ENCODE results near the gene CERS6.

The CERS6 gene

DNA sequence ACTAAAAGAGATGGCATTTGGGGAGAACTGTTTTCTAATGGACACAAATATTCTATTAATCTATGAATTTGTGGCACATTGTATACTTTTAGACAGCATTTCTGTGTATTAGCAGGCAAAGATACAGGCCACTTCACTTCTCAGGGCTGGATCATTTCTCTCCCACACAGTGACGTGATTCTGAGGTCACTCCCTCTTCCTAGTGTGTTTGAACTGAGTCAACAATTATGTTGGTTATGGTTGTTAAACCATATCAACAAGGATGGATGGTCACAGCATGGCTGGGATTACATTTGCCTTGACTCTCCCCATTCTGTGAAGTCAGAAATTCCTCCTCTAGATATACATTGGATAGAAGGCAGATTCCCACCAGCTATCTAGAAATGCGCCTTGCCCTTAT is 358.0 kb downstream of the CERS6 start:
- Histone ChIP-seq H3K9ac (ENCODE audit: low read depth, low read length) (no peak overlapping the region), H3K27me3 (ENCODE audit: insufficient read depth, low read length) (no peaks in the 10 kb centered on the region), H3K4me3 (ENCODE audit: low read length) (no peak overlapping the region), H3K4me1 (ENCODE audit: insufficient read depth, low read length) (peaks cover 13% of the 10 kb centered on the region; the same call in 1 of the 2 replicates), H3K27ac (ENCODE audit: low read depth, low read length) (no peak overlapping the region), H3K36me3 (ENCODE audit: insufficient read depth, low read length) (no peaks in the 10 kb centered on the region), H3K9me3 (ENCODE audit: insufficient read depth, low read depth, low read length) (no peaks in the 10 kb centered on the region)
- 88% methylated on average over 2 of the region's 2 CpGs for WGBS

DNA sequence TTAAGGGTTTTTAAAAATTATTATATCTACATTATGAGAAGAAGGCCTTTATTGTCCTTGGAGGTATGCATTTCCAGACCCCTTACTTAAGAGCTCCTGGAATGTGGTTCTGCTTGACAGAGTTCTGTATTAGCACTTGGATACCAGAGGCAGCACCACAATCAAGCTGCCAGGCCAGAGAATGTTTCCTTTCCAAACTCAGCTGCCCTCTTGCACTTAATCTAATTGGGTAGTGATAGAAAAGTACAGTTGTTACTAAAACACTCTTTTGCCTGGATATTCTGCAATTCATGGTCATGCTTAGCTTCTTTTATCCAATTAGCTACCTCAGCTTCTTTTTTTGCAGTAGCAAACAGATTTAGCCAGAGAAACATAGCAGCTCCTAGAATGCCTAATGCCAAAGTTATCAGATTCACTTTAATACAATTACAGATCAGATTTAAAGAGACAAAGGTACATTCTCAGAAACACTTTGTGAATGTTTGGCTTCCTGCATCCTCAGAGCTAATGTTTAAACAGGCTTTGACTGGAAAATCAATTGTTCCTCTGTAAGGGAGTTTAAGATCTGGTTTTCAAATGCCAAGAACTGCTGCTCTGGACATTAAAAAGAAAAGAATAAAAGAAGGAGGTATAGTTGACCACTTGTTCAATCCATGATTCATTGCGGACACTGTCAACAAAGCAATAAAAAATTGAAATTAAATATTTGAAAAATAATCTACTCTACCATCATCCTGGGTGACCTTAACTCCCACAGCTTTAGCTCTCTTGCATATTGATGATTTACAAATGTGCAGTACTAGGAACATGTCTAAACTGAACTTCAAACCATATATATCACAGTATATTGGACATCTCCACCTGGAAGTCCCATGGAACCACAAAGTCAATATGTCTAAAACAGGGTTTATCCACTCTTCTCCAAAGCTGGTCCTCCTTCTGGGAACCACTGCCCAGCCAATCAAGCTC is 359.2 kb downstream of the CERS6 start:
- H3K9ac ChIP-seq (ENCODE audit: low read depth, low read length): no peak overlapping the region
- H3K27me3 ChIP-seq (ENCODE audit: insufficient read depth, low read length): no peaks in the 10 kb centered on the region
- H3K4me3 ChIP-seq (ENCODE audit: low read length): no peak overlapping the region
- no peaks in the 10 kb centered on the region for H3K36me3 ChIP-seq (ENCODE audit: insufficient read depth, low read length)
- peaks cover 5% of the 10 kb centered on the region; the same call in 1 of the 2 replicates for H3K4me1 ChIP-seq (ENCODE audit: insufficient read depth, low read length)
- H3K9me3 ChIP-seq (ENCODE audit: insufficient read depth, low read depth, low read length): no peaks in the 10 kb centered on the region
- no CpG with 5 or more reads among the region's 1 CpG for WGBS
- H3K27ac ChIP-seq (ENCODE audit: low read depth, low read length): no peak overlapping the region

DNA sequence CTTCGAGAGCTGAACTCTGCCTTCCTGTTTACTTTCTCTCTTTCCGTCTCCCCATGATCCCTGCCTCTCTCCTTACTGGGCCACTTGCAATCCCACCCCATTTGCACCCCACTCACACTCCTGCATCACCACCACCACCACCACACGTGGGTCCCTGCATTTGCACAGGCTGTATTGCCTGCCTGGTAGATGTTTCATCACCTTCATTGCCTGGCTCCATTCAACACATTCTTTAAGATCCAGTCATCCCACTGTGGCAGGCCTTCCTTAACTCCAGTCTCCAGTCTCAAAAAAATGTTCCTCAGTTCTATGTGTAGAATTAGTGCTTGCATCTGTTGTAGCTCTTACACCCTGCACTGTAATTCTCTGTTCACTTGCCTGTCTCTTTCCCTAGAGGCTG is 360.3 kb downstream of the CERS6 start:
- H3K9ac ChIP-seq (ENCODE audit: low read depth, low read length): no peak overlapping the region
- H3K9me3 ChIP-seq (ENCODE audit: insufficient read depth, low read depth, low read length): no peaks in the 10 kb centered on the region
- no peaks in the 10 kb centered on the region for H3K27me3 ChIP-seq (ENCODE audit: insufficient read depth, low read length)
- H3K36me3 ChIP-seq (ENCODE audit: insufficient read depth, low read length): no peaks in the 10 kb centered on the region
- H3K4me1 ChIP-seq (ENCODE audit: insufficient read depth, low read length): 0 out of 2 replicates have a peak, but pooled peaks cover 3% of the 10 kb centered on the region
- H3K27ac ChIP-seq (ENCODE audit: low read depth, low read length): no peak overlapping the region
- WGBS: 85% methylated on average over 3 of the region's 3 CpGs
- no peak overlapping the region for H3K4me3 ChIP-seq (ENCODE audit: low read length)

DNA sequence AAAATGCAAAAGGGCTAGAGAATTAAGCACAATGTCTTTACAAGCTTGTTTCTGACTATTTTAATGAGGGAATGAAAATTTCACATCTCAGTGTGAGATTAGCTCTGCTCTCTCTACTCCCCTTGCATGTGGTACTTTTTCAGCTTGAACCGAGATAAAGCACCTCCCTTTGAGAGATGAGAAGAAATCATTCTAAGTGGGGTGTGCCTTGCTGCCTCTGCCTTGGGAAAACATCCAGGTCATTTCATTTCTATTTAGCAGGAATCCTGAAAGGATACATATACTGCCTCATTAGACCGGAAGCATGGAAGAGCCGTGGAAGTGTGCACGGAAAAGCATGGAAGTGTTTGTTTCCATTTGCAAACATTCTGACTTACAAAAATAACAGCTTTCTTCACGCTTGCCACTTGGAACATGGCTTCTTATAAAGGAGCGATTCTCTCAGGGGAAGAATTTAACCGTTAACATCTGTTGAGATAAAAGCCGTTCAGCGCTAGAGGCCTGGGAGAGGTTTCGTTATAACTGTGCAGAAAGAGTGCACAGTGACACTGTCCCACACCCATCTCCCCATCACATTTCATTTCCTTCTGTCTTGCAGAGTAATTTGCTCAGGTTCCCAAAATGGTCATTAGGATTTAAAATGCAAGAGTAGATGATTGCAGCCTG is 363.1 kb downstream of the CERS6 start:
- no peaks in the 10 kb centered on the region for H3K9me3 ChIP-seq (ENCODE audit: insufficient read depth, low read depth, low read length)
- no peaks in the 10 kb centered on the region for H3K27me3 ChIP-seq (ENCODE audit: insufficient read depth, low read length)
- 82% methylated on average over 10 of the region's 10 CpGs for WGBS
- no peaks in the 10 kb centered on the region for H3K36me3 ChIP-seq (ENCODE audit: insufficient read depth, low read length)
- no peak overlapping the region for H3K27ac ChIP-seq (ENCODE audit: low read depth, low read length)
- no peak overlapping the region for H3K4me3 ChIP-seq (ENCODE audit: low read length)
- no peaks in the 10 kb centered on the region for H3K4me1 ChIP-seq (ENCODE audit: insufficient read depth, low read length)
- no peak overlapping the region for H3K9ac ChIP-seq (ENCODE audit: low read depth, low read length)

DNA sequence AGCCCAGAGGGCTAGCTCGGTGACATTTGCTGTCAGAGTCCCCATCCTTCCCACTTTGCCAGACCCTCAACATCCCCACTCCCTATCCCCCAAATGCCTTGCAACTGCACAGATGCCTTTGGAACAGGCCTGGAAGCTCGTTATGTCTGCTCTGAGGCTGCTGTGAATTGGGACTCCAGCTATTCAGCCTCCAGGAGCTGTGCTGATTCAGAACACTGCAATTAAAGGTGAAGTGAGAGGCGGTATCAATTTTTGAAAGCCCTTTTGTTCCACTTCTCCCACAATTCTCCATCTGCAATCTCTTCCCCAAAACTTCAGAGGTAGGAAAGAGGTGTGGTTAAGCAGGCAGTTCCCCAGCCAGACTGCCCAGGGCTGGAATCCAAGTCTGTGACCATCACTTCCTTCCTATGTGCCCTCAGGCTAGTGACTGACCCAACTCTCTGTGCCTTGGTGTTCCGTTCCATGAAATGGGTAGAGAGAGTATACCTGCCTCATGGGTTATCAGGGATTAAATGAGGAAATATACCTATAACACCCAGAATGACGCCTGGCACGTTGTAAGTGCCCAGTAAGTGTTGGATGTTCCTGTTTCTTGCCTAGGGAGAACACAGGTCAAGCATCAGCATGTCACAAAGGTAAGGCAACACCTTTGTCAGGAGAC is 363.9 kb downstream of the CERS6 start:
- Histone ChIP-seq H3K4me1 (ENCODE audit: insufficient read depth, low read length) (no peaks in the 10 kb centered on the region), H3K4me3 (ENCODE audit: low read length) (no peak overlapping the region), H3K36me3 (ENCODE audit: insufficient read depth, low read length) (no peaks in the 10 kb centered on the region), H3K9ac (ENCODE audit: low read depth, low read length) (no peak overlapping the region), H3K27ac (ENCODE audit: low read depth, low read length) (no peak overlapping the region), H3K27me3 (ENCODE audit: insufficient read depth, low read length) (no peaks in the 10 kb centered on the region), H3K9me3 (ENCODE audit: insufficient read depth, low read depth, low read length) (no peaks in the 10 kb centered on the region)
- WGBS: 90% methylated on average over 5 of the region's 6 CpGs

DNA sequence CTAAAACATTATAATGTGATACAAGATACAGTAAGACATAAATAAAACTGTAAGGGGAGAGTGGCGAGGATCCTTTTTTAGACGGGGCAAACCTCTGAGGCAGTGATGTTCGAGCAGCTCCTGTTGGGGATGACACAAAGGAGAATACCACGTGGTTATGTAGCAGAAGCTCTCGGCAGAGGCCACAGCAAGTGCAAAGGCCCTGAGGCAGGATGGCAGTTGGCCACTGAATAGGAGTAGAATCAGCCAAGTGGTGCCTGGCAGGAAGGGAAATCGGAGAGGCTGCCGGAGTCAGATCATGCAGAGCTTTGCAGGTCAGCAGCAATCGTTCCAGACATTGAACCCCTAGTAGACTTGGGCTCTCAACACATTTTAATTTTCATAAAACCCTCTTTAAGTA is 365.5 kb downstream of the CERS6 start:
- WGBS: 86% methylated on average over 8 of the region's 8 CpGs
- no peak overlapping the region for H3K4me3 ChIP-seq (ENCODE audit: low read length)
- no peaks in the 10 kb centered on the region for H3K27me3 ChIP-seq (ENCODE audit: insufficient read depth, low read length)
- no peak overlapping the region for H3K27ac ChIP-seq (ENCODE audit: low read depth, low read length)
- no peak overlapping the region for H3K9ac ChIP-seq (ENCODE audit: low read depth, low read length)
- no peaks in the 10 kb centered on the region for H3K4me1 ChIP-seq (ENCODE audit: insufficient read depth, low read length)
- no peaks in the 10 kb centered on the region for H3K36me3 ChIP-seq (ENCODE audit: insufficient read depth, low read length)
- H3K9me3 ChIP-seq (ENCODE audit: insufficient read depth, low read depth, low read length): no peaks in the 10 kb centered on the region

DNA sequence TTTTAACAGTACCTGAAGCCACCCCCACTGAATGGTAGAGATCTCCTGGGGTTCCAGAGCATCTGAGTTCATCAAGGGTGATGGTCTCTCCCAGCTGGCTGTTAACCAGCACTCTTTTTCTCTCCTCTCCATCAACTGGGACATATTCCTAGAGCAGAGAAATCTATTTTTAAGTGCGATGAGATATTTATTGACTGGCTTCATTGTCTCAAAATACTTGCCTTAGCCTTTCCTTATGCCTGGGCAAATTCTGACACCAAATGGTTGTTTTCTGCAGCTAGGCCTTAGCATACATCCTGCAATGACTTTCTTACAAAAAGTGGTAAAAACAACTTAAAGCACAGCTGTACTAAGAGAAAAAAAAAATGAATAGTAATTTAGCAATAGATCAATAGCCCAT is 365.9 kb downstream of the CERS6 start:
- WGBS: 100% methylated on average over 1 of the region's 1 CpG
- H3K4me1 ChIP-seq (ENCODE audit: insufficient read depth, low read length): no peaks in the 10 kb centered on the region
- no peaks in the 10 kb centered on the region for H3K9me3 ChIP-seq (ENCODE audit: insufficient read depth, low read depth, low read length)
- H3K9ac ChIP-seq (ENCODE audit: low read depth, low read length): no peak overlapping the region
- no peak overlapping the region for H3K27ac ChIP-seq (ENCODE audit: low read depth, low read length)
- no peak overlapping the region for H3K4me3 ChIP-seq (ENCODE audit: low read length)
- H3K36me3 ChIP-seq (ENCODE audit: insufficient read depth, low read length): no peaks in the 10 kb centered on the region
- H3K27me3 ChIP-seq (ENCODE audit: insufficient read depth, low read length): no peaks in the 10 kb centered on the region

Data from HUES64 (cell line).